IMR-90 (cell line): ENCODE results near the gene LRTM1. TPM values are rescaled to one million over a fixed set of nuclear protein-coding genes. Genes with fewer than 3 reads are reported as not detected.

Source experiments
- ATAC-seq: fragments of 200-7000 bp; cut with Tn5 transposase; 2 replicates; pipeline ENCODE4 v1.9.1; 2020; ENCODE audit warnings: low read depth, mild to moderate bottlenecking, moderate library complexity
- BruUV-seq: library from RNA; stranded (reverse); fragments of 400-500 nt; replicated peaks from 2 replicates; lab custom pipeline; 2021; lab: Mats Ljungman, UMichigan
- CTCF ChIA-PET: fragments of 300-600 bp; formaldehyde crosslinking; extraction: SDS; loops from one replicate; lab custom pipeline; 2021; ENCODE audit warnings: antibody characterized with exemption; lab: Yijun Ruan, JAX
- POLR2A ChIA-PET: fragments of 300-600 bp; sonication (Branson Sonifier 250); formaldehyde crosslinking; loops from one replicate; lab custom pipeline; 2022; ENCODE audit warnings: antibody characterized with exemption; ENCODE audit not compliant: unreplicated experiment; lab: Charles Lee
- DNase-seq: peaks from one replicate; pipeline ENCODE4 v3.0.0; 2013
- H2AFZ ChIP-seq: replicated peaks from 2 replicates; pipeline ENCODE3; 2013; ENCODE audit warnings: low read length, mild to moderate bottlenecking; ENCODE audit not compliant: poor library complexity
- H2AK5ac ChIP-seq: 2 replicates; pipeline ENCODE4 v1.6.1; 2013; ENCODE audit warnings: low read depth, low read length, inconsistent platforms
- H2AK9ac ChIP-seq: replicated peaks from 2 replicates; pipeline ENCODE3; 2013; ENCODE audit warnings: mild to moderate bottlenecking, low read depth, low read length, moderate library complexity; ENCODE audit not compliant: poor library complexity
- H2BK120ac ChIP-seq: 2 replicates; pipeline ENCODE4 v1.6.1; 2013; ENCODE audit warnings: low read depth, low read length, inconsistent platforms
- H2BK15ac ChIP-seq: 3 replicates; pipeline ENCODE4 v1.6.1; 2013; ENCODE audit warnings: low read depth, low read length, inconsistent platforms
- H2BK20ac ChIP-seq: 2 replicates; pipeline ENCODE4 v1.6.1; 2013; ENCODE audit warnings: low read depth, mild to moderate bottlenecking, inconsistent platforms, low read length, moderate library complexity
- H2BK5ac ChIP-seq: 2 replicates; pipeline ENCODE4 v1.6.1; 2013; ENCODE audit warnings: mild to moderate bottlenecking, low read depth, low read length, inconsistent platforms; ENCODE audit not compliant: poor library complexity, severe bottlenecking
- H3K14ac ChIP-seq: replicated peaks from 2 replicates; pipeline ENCODE4 v1.6.1; 2013; ENCODE audit warnings: low read depth, low read length, inconsistent platforms
- H3K18ac ChIP-seq: 2 replicates; pipeline ENCODE4 v1.6.1; 2013; ENCODE audit warnings: low read depth, low read length, control low read depth
- H3K23ac ChIP-seq: 2 replicates; pipeline ENCODE4 v1.6.1; 2013; ENCODE audit warnings: low read depth, low read length, inconsistent platforms
- H3K27ac ChIP-seq: 2 replicates; pipeline ENCODE4 v1.5.1; 2013; ENCODE audit warnings: mild to moderate bottlenecking, control low read depth, low read length; ENCODE audit not compliant: insufficient read depth
- H3K27me3 ChIP-seq: 2 replicates; pipeline ENCODE4 v1.6.1; 2013; ENCODE audit warnings: low read length; ENCODE audit not compliant: control insufficient read depth, insufficient read depth
- H3K36me3 ChIP-seq: 2 replicates; pipeline ENCODE4 v1.6.1; 2013; ENCODE audit warnings: low read length, mixed read lengths; ENCODE audit not compliant: control insufficient read depth, insufficient read depth
- H3K4ac ChIP-seq: 2 replicates; pipeline ENCODE4 v1.6.1; 2013; ENCODE audit warnings: low read depth, low read length, inconsistent platforms
- H3K4me1 ChIP-seq: 2 replicates; pipeline ENCODE4 v1.6.1; 2013; ENCODE audit warnings: low read length, mixed read lengths; ENCODE audit not compliant: control insufficient read depth, insufficient read depth
- H3K4me2 ChIP-seq: 2 replicates; pipeline ENCODE4 v1.6.1; 2013; ENCODE audit warnings: low read depth, mild to moderate bottlenecking, control low read depth, low read length, moderate library complexity
- H3K4me3 ChIP-seq: 2 replicates; pipeline ENCODE4 v1.5.1; 2013; ENCODE audit warnings: low read depth, mild to moderate bottlenecking, control low read depth, low read length, moderate library complexity; ENCODE audit not compliant: insufficient read depth
- H3K56ac ChIP-seq: 2 replicates; pipeline ENCODE4 v1.6.1; 2013; ENCODE audit warnings: low read length, inconsistent platforms; ENCODE audit not compliant: insufficient read depth; ENCODE audit errors: extremely low read depth
- H3K79me1 ChIP-seq, 2 experiments: 2 replicates each; pipeline ENCODE4 v1.6.1; 2013; ENCODE audit warnings: low read length in 2 of 2, inconsistent platforms in 1 of 2, low read depth in 1 of 2
- H3K9ac ChIP-seq: 2 replicates; pipeline ENCODE4 v1.6.1; 2013; ENCODE audit warnings: low read depth, low read length, control low read depth
- H3K9me1 ChIP-seq: 2 replicates; pipeline ENCODE4 v1.6.1; 2013; ENCODE audit warnings: low read length, inconsistent platforms; ENCODE audit not compliant: insufficient read depth
- H3K9me3 ChIP-seq: 2 replicates; pipeline ENCODE4 v1.6.1; 2013; ENCODE audit warnings: low read length; ENCODE audit not compliant: control insufficient read depth, insufficient read depth
- H4K20me1 ChIP-seq: 2 replicates; pipeline ENCODE4 v1.6.1; 2013; ENCODE audit warnings: low read length, inconsistent platforms; ENCODE audit not compliant: insufficient read depth
- H4K5ac ChIP-seq: 2 replicates; pipeline ENCODE4 v1.6.1; 2013; ENCODE audit warnings: mild to moderate bottlenecking, low read depth, low read length, control low read depth
- H4K8ac ChIP-seq, 2 experiments: 2 replicates each; pipeline ENCODE4 v1.6.1; 2013; ENCODE audit warnings: low read depth in 2 of 2, low read length in 2 of 2, control low read depth in 1 of 2, inconsistent platforms in 1 of 2
- H4K91ac ChIP-seq: 2 replicates; pipeline ENCODE4 v1.6.1; 2013; ENCODE audit warnings: low read depth, low read length, inconsistent platforms; ENCODE audit not compliant: insufficient read depth
- CHD1 ChIP-seq: IDR thresholded peaks from 2 replicates; pipeline ENCODE4 v1.6.1; 2012; ENCODE audit warnings: low read depth, low read length, improper control_type of control experiment
- ELK1 ChIP-seq: fragments of 150-350 bp; IDR thresholded peaks from 2 replicates; pipeline ENCODE4 v1.6.1; 2016; ENCODE audit warnings: low read depth, mild to moderate bottlenecking, low read length, moderate library complexity, borderline replicate concordance
- FOS ChIP-seq: fragments of 150-350 bp; IDR thresholded peaks from 2 replicates; pipeline ENCODE4 v1.6.1; 2016; ENCODE audit warnings: low read depth, low read length
- MAFK ChIP-seq: IDR thresholded peaks from 2 replicates; pipeline ENCODE4 v1.6.1; 2012; ENCODE audit warnings: low read depth, low read length, improper control_type of control experiment
- WGBS, 2 experiments: methylation state at CpG; one replicate each; pipeline versions ENCODE4 v1.1.5 to v1.1.7; 2013; ENCODE audit warnings: missing lambda C conversion rate in 2 of 2; ENCODE audit not compliant: insufficient read length in 1 of 2; ENCODE audit errors: extremely low coverage in 2 of 2; 5-methylcytosine and 5-hydroxymethylcytosine counted together
- dilution Hi-C: fragments of 300-500 bp; cut with HindIII; formaldehyde crosslinking; loops from one replicate; pipeline ENCODE4 v1.14.3; 2018; ENCODE audit warnings: low sequenced_read_pairs; ENCODE audit not compliant: unreplicated experiment
- in situ Hi-C: fragments of 300-500 bp; cut with MboI; formaldehyde crosslinking; loops from 3 replicates; pipeline ENCODE4 v1.14.3; 2019; ENCODE audit warnings: low sequenced_read_pairs, inconsistent platforms, mixed read lengths
- intact Hi-C: fragments of 100-400 bp; cut with micrococcal nuclease; formaldehyde crosslinking; loops from 2 replicates; pipeline ENCODE4 v1.10.0; 2022
- polyA plus RNA-seq, 3 experiments: library from polyadenylated mRNA; depleted of rRNA; stranded (reverse); fragments of >200 nt; gene quantifications; 2 replicates each; pipeline ENCODE4 v1.2.3, GENCODE V29; 2012; ENCODE audit warnings: low replicate concordance in 1 of 3
- total RNA-seq: library from RNA; depleted of rRNA; stranded (reverse); fragments of >200 nt; gene quantifications from 2 replicates; pipeline ENCODE4 v1.2.3, GENCODE V29; 2012

The LRTM1 gene
- total and polyA plus RNA-seq, 2 of the 4 experiments (the other 2 are of a cell fraction) = not detected

DNA sequence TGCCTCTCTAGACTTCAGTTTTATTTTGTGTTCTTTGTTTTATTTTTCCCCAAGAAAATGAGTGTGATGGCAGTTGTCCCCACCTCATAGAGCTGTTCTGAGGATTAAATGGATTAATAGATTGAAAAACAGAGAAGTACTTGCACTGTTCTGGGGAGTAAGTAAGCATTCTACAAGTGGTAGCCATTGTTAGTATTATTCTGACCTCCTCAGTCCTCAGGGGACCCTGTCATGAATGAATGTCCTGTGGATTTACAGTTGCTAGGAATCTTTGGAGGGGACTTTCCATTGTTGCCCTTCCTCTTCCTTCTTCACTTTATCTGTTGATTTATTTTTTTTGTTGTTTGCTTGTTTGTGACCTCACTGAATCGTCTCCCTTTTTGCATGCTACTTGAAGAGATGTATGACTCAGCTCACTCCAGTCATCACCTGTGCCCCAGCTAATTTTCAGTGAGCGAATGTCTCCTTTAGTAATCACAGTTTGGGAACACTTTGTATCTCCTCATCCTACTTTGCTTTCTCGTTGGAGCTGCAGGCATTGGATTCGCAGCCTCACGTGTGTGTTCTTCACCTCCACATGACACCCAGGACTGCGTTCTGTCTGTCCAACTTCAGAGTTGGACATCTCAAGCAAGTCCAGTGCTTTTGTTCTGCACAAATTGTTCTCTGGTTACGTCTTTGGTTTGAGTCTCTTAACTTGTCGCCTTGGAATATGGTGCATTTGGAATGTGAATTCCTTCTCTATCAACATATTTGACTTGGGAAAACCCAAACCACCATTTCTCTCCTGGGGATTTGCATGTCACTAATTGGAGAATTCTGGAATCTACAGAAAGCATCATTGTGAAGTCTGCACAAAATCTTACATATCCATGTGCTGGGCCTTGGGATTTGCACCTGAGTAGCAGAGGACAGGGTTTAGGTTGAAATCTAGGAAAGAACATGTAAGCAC, 54.5 kb downstream of the LRTM1 start:
- no peak overlapping the region for H2BK5ac ChIP-seq
- no peaks in the 10 kb centered on the region for H3K9me3 ChIP-seq
- H3K9me1 ChIP-seq = peaks cover 5% of the 10 kb centered on the region
- H3K4me3 ChIP-seq = no peak overlapping the region
- no peak overlapping the region for H3K9ac ChIP-seq
- H4K5ac ChIP-seq = no peak overlapping the region
- intact Hi-C loops = loop anchor here (1.0 to 10.0 kb wide), 7 partner anchors 80 to 1169 kb away; no protein-coding TSS in a partner anchor
- no peak overlapping the region; the same call in 1 of the 2 replicates for H3K14ac ChIP-seq
- 0 out of 2 replicates have a peak overlapping the region, but pooled peaks have one; percentile 15 for H3K4ac ChIP-seq
- DNase-seq = peak; percentile 27
- no peaks in the 10 kb centered on the region for H4K20me1 ChIP-seq
- POLR2A ChIA-PET = no interaction called here
- no TSS peak for BruUV-seq
- in situ Hi-C loops = loop anchor here (25.0 kb wide), 1 partner anchor 389 kb away; no protein-coding TSS in a partner anchor
- no peak overlapping the region for H3K56ac ChIP-seq
- H4K91ac ChIP-seq = 0 out of 2 replicates have a peak overlapping the region, but pooled peaks have one; percentile 33
- peaks cover 7% of the 10 kb centered on the region for H3K4me1 ChIP-seq
- no peak overlapping the region for H2AK9ac ChIP-seq
- H3K79me1 ChIP-seq = no peaks in the 10 kb centered on the region
- H2BK15ac ChIP-seq = 0 out of 3 replicates have a peak overlapping the region, but pooled peaks have one; percentile 9
- H2AFZ ChIP-seq = no peak overlapping the region
- dilution Hi-C loops = no loop called here
- peak overlapping the region; percentile 51; the same call in 1 of the 2 replicates for H2BK120ac ChIP-seq
- no peak overlapping the region for H3K23ac ChIP-seq
- H4K8ac ChIP-seq = no peak overlapping the region
- no peak overlapping the region for H3K4me2 ChIP-seq
- no peak for TF ChIP-seq MAFK
- TF ChIP-seq ELK1 = no peak
- TF ChIP-seq CHD1 = no peak
- TF ChIP-seq FOS = 0 out of 2 replicates have a peak, but pooled peaks have one; percentile 20
- no peaks in the 10 kb centered on the region for H3K27me3 ChIP-seq
- CTCF ChIA-PET = no interaction called here
- no peaks in the 10 kb centered on the region for H3K36me3 ChIP-seq
- ATAC-seq = no peak
- WGBS, 2 experiments = 84% methylated on average over 3 of the region's 8 CpGs; no CpG with 5 or more reads in 1 of the 2 experiments
- H3K18ac ChIP-seq = peak overlapping the region; percentile 59; the same call in 1 of the 2 replicates
- H3K27ac ChIP-seq = no peak overlapping the region
- H2BK20ac ChIP-seq = peak overlapping the region; percentile 32
- no peak overlapping the region; the same call in none of the 2 replicates for H2AK5ac ChIP-seq
